ENCODE data around the gene SERPINA9. TPM values are rescaled to one million over a fixed set of nuclear protein-coding genes. Genes with fewer than 3 reads are reported as not detected.
"Not testable (repeated sequence)": the region's sequence is repeated elsewhere in the genome, so short reads cannot be mapped to it uniquely, and the experiment has no call there.

Gene SERPINA9
- total RNA-seq, 3 donors from 2014 or later (not counting 1 experiment from before 2014, with no cell fraction given) = not detected

DNA sequence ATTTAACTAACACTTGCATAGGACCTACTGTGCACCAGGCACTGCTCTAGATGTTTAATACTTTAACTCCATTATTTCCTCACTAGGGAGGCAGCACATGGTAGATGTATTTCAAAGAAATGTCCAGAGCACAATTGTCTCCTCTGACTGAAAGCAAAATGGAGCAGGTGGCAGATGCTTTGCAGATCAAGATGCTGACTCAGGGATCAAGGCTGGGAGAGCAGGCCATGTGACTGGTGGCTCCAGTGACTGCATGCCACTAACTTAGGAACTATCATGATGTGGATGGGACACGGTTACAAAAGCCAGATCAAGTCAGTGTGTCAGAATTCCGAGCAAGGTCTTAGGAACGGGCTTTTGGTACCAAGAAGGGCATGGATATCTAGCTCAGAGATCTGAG is 51.6 kb downstream of the SERPINA9 start:
- intact Hi-C loops (cut with micrococcal nuclease) = no loop called here
- 75% methylated on average over 3 of the region's 3 CpGs for WGBS (ENCODE audit: insufficient coverage)
- Mint-ChIP-seq H3K9me3 (no peaks in the 10 kb centered on the region), H3K27me3 (ENCODE audit: low read depth in 2 of 2) (peaks cover 21 to 69% of the 10 kb centered on the region in 2 donors), H3K36me3 (no peaks in the 10 kb centered on the region), H3K4me3 (no peak overlapping the region), H3K4me1 (peaks cover 0 to 5% of the 10 kb centered on the region in 2 donors), H3K27ac (no peak overlapping the region)
- ATAC-seq (no peak), DNase-seq (no peak)
- Histone ChIP-seq H3K9me3 (ENCODE audit: control insufficient read depth, insufficient read depth, low read length) (no peaks in the 10 kb centered on the region), H3K4me3 (ENCODE audit: low read length) (no peak overlapping the region), H3K27me3 (ENCODE audit: control insufficient read depth, insufficient read depth, low read length) (no peaks in the 10 kb centered on the region), H3K27ac (ENCODE audit: low read length) (no peak overlapping the region), H3K4me1 (ENCODE audit: control insufficient read depth, insufficient read depth, low read length) (no peaks in the 10 kb centered on the region), H3K36me3 (ENCODE audit: control insufficient read depth, insufficient read depth, low read length) (no peaks in the 10 kb centered on the region)
- TF ChIP-seq, protein P1, sequence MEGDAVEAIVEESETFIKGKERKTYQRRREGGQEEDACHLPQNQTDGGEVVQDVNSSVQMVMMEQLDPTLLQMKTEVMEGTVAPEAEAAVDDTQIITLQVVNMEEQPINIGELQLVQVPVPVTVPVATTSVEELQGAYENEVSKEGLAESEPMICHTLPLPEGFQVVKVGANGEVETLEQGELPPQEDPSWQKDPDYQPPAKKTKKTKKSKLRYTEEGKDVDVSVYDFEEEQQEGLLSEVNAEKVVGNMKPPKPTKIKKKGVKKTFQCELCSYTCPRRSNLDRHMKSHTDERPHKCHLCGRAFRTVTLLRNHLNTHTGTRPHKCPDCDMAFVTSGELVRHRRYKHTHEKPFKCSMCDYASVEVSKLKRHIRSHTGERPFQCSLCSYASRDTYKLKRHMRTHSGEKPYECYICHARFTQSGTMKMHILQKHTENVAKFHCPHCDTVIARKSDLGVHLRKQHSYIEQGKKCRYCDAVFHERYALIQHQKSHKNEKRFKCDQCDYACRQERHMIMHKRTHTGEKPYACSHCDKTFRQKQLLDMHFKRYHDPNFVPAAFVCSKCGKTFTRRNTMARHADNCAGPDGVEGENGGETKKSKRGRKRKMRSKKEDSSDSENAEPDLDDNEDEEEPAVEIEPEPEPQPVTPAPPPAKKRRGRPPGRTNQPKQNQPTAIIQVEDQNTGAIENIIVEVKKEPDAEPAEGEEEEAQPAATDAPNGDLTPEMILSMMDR (IDR thresholded peaks at IDR 0.05) = no peak

DNA sequence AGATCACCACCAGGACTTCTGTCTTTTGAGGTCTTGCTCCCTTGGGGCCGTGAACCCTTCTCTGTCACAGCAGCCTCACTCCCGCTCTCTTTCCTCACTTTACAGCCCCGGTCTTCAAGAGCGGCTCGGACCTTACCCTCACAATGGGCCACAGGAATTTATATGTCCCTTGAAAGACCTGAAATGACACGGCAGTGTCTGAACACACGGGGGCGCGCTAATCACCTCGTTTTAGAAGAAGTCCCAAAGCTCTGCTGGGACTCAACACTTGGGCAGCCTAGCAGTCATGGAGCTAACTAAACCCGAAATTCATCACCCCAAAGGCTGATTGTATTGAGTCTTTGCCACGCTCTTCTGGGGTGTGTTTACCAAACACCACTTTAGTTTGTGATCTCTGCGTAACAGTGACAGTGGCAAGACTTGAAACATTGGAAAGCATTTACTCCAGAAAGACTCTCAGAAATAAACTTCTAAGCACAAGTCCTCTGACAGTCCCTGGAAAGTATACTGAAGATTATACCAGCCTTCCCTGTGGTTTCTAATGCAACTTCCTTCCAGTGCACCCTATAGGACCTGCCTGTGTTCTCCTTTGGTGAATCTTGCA is 52.4 kb downstream of the SERPINA9 start:
- TF ChIP-seq, protein P1 (IDR thresholded peaks at IDR 0.05) = peak; percentile 16
- H3K27ac Mint-ChIP-seq = no peak overlapping the region
- DNase-seq (peak in 1 of 2 donors; percentile 21), ATAC-seq (no peak)
- no peaks in the 10 kb centered on the region for H3K36me3 Mint-ChIP-seq
- peaks cover 19 to 61% of the 10 kb centered on the region in 2 donors for H3K27me3 Mint-ChIP-seq (ENCODE audit: low read depth in 2 of 2)
- no peaks in the 10 kb centered on the region for H3K9me3 ChIP-seq (ENCODE audit: control insufficient read depth, insufficient read depth, low read length)
- H3K36me3 ChIP-seq (ENCODE audit: control insufficient read depth, insufficient read depth, low read length) = no peaks in the 10 kb centered on the region
- WGBS (ENCODE audit: insufficient coverage) = 16% methylated on average over 13 of the region's 13 CpGs
- no peaks in the 10 kb centered on the region for H3K27me3 ChIP-seq (ENCODE audit: control insufficient read depth, insufficient read depth, low read length)
- H3K4me1 Mint-ChIP-seq = peaks cover 0 to 5% of the 10 kb centered on the region in 2 donors
- H3K4me3 ChIP-seq (ENCODE audit: low read length) = no peak overlapping the region
- no peak overlapping the region for H3K4me3 Mint-ChIP-seq
- H3K27ac ChIP-seq (ENCODE audit: low read length) = no peak overlapping the region
- H3K4me1 ChIP-seq (ENCODE audit: control insufficient read depth, insufficient read depth, low read length) = no peaks in the 10 kb centered on the region
- H3K9me3 Mint-ChIP-seq = no peaks in the 10 kb centered on the region
- intact Hi-C loops (cut with micrococcal nuclease) = no loop called here

DNA sequence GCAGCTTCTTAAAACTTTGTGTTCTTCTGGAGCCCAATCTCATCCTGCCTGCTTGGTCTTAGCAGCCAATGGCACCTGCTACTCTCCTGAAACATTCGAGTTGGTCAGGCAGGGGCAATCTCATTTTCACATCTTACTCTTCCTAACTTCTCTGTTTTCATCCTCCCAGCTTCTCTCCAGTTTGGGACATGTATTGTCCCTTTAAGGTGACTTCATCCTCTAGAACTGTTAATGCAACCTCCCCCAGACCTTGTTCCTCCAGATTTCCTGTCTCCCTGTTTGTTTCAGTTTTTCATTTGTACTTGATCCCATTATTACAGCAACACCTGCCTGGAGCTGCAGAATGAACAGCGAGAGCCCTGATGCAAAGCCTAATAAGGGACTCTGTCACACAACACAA is 54.7 kb downstream of the SERPINA9 start:
- Histone ChIP-seq H3K27ac (ENCODE audit: low read length) (no peak overlapping the region), H3K9me3 (ENCODE audit: control insufficient read depth, insufficient read depth, low read length) (no peaks in the 10 kb centered on the region), H3K4me1 (ENCODE audit: control insufficient read depth, insufficient read depth, low read length) (no peaks in the 10 kb centered on the region), H3K27me3 (ENCODE audit: control insufficient read depth, insufficient read depth, low read length) (no peaks in the 10 kb centered on the region), H3K4me3 (ENCODE audit: low read length) (no peak overlapping the region), H3K36me3 (ENCODE audit: control insufficient read depth, insufficient read depth, low read length) (no peaks in the 10 kb centered on the region)
- ATAC-seq = no peak
- H3K27me3 Mint-ChIP-seq (ENCODE audit: low read depth in 2 of 2) = peaks cover 18 to 52% of the 10 kb centered on the region in 2 donors
- no peak overlapping the region for H3K27ac Mint-ChIP-seq
- H3K36me3 Mint-ChIP-seq = no peaks in the 10 kb centered on the region
- H3K9me3 Mint-ChIP-seq = no peaks in the 10 kb centered on the region
- TF ChIP-seq, protein P1 (IDR thresholded peaks at IDR 0.05) = no peak
- H3K4me1 Mint-ChIP-seq = peaks cover 0 to 5% of the 10 kb centered on the region in 2 donors
- no peak overlapping the region for H3K4me3 Mint-ChIP-seq
- WGBS (ENCODE audit: insufficient coverage) = 74% methylated on average over 2 of the region's 2 CpGs
- intact Hi-C loops (cut with micrococcal nuclease) = no loop called here
- no peak for DNase-seq

DNA sequence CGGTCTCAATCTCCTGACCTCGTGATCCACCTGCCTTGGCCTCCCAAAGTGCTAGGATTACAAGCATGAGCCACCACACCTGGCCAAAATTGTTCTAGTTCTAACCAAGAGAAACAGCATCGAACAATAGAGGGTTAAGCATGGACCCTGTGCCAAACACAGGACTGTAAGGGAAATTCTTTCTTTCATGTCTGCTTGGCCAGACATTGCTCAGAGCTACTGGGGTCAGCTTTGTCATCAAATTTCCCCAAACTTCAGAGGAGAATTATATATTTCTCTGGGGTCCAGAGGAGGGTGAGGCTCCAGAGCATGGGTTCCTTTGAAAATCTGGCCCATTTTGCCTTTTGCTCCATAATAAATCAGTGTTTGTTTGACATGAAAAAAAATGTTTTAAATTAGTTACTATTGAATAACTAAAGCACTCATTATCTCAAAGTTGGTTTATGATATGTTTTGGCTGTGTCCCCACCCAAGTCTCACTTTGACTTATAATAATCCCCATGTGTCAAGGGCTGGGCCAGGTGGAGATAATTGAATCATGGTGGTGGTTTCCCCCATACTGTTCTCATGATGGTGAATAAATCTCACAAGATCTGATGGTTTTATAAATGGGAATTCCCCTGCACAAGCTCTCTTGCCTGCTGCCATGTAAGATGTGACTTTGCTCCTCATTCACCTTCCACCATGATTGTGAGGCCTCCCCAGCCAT is 58.3 kb downstream of the SERPINA9 start:
- H3K27me3 ChIP-seq (ENCODE audit: control insufficient read depth, insufficient read depth, low read length); H3K9me3 ChIP-seq (ENCODE audit: control insufficient read depth, insufficient read depth, low read length); H3K4me3 Mint-ChIP-seq; H3K36me3 ChIP-seq (ENCODE audit: control insufficient read depth, insufficient read depth, low read length); DNase-seq; H3K9me3 Mint-ChIP-seq; H3K4me1 Mint-ChIP-seq; H3K4me3 ChIP-seq (ENCODE audit: low read length); ATAC-seq; H3K36me3 Mint-ChIP-seq; H3K27ac Mint-ChIP-seq; H3K4me1 ChIP-seq (ENCODE audit: control insufficient read depth, insufficient read depth, low read length); H3K27ac ChIP-seq (ENCODE audit: low read length); intact Hi-C loops (cut with micrococcal nuclease): not testable (repeated sequence)
- peaks cover 21 to 31% of the 10 kb centered on the region in 2 donors for H3K27me3 Mint-ChIP-seq (ENCODE audit: low read depth in 2 of 2)
- WGBS (ENCODE audit: insufficient coverage) = 74% methylated on average over 3 of the region's 3 CpGs

Other genes with a start within 250 kb of the SERPINA9 start
- gene SERPINA10, start 182.9 kb downstream of the SERPINA9 start, total RNA-seq = not detected
- not detected for gene SERPINA6, start 152.9 kb downstream of the SERPINA9 start, total RNA-seq
- not detected for gene SERPINA2, start 109.5 kb downstream of the SERPINA9 start, total RNA-seq
- 10 to 100 TPM; 12.7 to 65.3 (median 48.3) TPM for gene SERPINA1, start 87.6 kb downstream of the SERPINA9 start, total RNA-seq
- gene SERPINA11, start 23.4 kb downstream of the SERPINA9 start, total RNA-seq = not detected
- gene SERPINA12, start 33.3 kb upstream of the SERPINA9 start, total RNA-seq = not detected
- gene SERPINA4, start 85.2 kb upstream of the SERPINA9 start, total RNA-seq = not detected
- not detected for gene SERPINA5, start 105.2 kb upstream of the SERPINA9 start, total RNA-seq
- gene SERPINA3, start 136.2 kb upstream of the SERPINA9 start, total RNA-seq = not detected